ENCODE results near the gene LILRB3.
A peak's percentile ranks its signal among the peaks of the same experiment; 100 is the strongest.
"Not testable (repeated sequence)": the region's sequence is repeated elsewhere in the genome, so short reads cannot be mapped to it uniquely, and the experiment has no call there.

Gene LILRB3

DNA sequence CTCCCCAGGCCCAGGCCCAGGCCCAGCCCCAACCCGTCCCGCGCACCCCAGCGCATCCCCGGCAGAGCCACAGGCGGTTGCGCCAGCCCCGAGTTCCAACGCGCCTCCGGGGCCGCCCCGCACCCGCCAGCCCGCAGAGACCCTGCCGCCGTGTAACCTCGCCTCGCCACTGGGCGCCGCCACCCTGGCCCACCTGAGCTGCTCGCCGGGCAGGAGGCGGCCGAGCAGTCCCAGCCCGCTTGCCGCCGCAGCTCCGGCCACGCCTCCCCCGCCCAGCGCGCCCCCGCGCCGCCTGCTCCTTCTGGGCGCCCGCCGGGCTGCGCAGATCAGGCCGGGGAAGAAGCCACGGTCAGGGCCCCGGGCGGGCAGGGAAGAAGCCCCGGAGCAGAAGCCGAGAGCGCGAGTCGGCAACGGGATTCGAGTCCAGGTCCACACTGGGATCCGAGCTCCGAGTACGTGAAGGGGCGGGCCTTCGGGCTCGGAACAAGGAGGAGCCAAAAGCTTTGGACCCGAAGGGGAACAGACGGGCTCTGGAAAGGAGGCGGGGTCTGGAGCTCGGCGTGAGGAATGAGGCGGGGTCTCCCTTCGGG is 33.6 kb downstream of the LILRB3 start, which contains the start of gene MBOAT7:
MBOAT7 (minus strand) TSS at position 436 of the 590 bp plus-strand sequence. CDS start 1,072 bp downstream, outside the sequence.
- no peak for DNase-seq

DNA sequence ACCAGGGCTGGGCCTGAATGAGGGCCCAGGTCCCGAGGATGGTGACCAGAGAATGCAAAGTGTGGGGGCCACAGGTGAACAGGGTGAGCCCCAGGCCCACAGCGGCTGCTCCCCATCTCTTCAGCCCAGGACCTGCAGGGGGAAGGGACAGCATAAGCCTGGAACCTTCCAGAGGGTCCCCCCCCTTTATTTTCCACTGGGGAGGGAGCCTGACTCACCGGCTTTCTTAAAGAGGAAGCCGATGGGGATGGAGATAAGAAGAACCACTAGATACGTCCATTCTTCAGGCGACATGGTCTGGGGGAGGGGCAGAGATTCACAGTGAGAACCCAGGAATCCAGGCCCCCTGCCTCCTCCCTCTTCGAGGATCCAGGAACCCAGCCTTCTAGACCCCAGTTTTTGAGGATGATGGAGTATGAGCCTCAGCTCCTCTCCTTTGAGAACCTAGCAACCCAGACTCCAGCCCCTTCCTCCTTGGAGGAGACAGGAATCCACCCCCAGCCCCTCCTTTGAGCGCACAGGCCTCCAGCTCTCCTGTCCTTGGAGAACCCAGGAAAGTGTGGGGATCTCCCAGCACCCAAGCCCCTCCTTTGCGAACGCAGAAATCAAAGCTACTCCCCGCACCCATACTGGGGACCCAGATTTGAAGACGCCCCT is 34.5 kb downstream of the LILRB3 start:
- DNase-seq = peak; percentile 81

DNA sequence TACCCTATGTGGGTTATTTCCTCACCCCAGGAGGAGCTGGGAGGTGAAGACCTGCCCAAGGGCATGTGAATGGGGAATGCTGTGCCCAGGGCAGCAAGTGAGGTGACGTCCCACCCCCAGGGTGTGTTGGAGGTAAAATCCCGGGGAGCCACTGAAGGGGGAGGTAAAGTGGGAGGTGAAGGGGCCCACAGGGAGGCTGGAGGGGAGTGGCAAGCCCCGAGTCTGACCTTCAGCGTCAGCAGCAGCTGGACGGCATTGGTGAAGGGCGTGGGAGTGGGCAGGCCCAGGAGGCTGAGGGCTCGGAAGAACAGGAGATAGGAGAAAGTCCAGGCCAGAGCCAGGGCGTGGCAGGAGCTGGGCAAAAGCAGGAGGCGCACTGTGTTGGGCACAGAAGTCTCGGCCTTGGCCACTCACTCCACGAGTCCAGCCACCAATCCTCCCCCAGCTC is 35.8 kb downstream of the LILRB3 start:
- DNase-seq = no peak

DNA sequence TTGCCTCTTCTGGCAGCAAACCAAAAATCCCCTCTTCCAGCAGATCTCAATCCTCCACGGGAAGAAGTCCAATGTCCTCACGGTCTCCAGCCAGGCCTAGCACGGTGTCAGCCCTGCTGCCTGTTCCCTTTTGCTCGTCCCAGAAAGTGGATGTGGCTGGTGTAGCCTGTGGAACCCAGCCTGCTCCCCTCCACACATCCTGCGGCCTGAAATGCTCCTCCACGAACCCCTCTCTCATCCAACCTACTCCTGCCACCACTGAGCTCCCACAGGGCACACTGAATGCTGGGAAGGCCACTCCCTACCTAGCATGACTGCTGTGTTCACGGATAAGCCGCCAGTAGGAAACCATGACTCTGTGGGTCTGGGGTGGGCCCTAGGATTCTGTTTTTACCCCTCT is 36.5 kb downstream of the LILRB3 start:
- no peak for DNase-seq

DNA sequence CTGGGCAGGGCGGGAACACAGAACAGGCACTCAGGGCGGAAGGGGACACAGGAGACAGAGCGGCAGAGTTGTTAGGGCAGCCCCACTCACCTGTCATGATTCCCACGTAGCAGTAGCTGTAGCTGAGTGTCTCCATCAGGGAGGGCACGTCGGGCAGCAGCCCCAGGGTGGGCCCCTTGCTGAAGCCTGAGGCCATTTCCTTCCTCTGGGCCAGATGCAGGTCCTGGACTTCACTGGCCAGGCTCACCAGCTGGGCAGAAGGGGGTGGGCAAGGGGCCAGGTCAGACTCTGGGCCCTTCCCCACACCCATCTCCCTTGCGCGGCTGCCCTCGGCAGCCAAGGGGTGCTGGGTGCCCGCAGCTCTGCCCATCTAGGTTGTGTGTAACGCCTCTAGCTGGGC is 39.4 kb downstream of the LILRB3 start:
- no peak for DNase-seq

DNA sequence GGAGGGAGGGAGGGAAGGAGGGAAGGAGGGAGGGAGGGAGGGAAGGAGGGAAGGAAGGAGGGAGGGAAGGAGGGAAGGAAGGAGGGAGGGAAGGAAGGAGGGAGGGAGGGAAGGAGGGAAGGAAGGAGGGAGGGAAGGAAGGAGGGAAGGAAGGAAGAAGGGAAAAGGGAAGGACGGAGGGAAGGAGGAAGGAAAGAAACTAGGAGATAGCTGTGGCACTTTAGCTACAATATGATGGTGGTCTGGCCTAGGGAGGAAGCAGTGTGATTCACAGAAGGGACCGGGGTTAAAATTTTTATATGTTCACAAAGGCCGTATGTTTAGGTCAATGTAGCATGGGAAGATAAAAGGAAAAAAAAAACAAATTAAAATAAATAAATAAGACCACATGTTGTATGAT is 40.9 kb downstream of the LILRB3 start:
- not testable (repeated sequence) for DNase-seq

- DNase-seq = no peak
Observed at GRCh38 chr19:54180691-54181091, 42.1 kb downstream of the LILRB3 start.

GRCh38 chr19:54179921-54180461 is 42.8 kb downstream of the LILRB3 start:
- no peak for DNase-seq

DNA sequence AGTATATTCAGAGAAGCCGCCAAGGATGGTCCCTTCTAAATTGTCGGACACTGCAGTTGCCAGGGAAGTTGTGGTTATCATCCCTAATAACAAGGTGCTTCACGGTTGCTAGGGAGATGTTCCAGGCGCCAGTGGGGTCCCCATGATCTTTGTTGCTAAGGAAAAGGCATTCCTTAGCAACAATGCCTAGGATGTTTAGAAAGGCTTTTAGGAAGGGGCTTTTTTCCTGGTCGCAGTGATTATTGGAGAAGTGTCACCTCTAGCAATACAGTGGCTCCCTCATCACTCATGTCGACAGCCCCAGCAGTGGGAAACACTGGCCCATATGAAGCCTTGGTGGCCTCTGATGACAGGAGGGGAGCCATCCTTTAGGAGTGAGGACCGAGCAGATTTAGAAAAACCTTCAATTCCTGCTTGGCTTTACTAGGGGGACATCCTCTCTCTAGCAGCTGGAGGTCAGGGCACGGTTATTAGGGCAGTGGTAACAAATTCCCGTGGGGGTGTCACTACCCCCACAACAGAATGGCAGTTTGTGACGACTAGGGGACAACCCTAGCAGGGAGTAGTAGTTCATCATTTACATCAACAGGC is 43.5 kb downstream of the LILRB3 start:
- no peak for DNase-seq

GRCh38 chr19:54178581-54179261 is 44.1 kb downstream of the LILRB3 start:
- no peak for DNase-seq

GRCh38 chr19:54173951-54174834 is 48.6 kb downstream of the LILRB3 start:
- no peak for DNase-seq

DNA sequence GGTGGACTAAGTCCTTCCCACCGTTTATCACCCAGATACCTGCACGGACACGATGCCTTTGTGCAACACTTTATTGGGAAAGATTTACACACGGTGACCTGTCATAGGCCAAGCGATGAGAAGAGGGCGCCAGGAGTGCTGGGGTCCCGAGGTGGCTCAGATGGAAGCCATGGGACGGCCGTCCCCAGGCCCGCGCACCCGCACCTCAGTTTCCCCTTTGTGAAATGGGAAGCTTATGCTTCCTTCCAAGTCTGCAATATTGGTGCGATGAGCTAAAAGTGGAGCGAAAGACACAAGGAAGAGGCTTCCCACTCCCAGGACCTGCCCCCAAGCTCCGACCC is 49.5 kb downstream of the LILRB3 start:
- no peak for DNase-seq

GRCh38 chr19:54172471-54173358 is 50.1 kb downstream of the LILRB3 start, which contains the start of gene TMC4:
TMC4 (minus strand) TSS chr19:54173160; CDS start chr19:54173117, 43 bp downstream.
- DNase-seq = peak; percentile 53

DNA sequence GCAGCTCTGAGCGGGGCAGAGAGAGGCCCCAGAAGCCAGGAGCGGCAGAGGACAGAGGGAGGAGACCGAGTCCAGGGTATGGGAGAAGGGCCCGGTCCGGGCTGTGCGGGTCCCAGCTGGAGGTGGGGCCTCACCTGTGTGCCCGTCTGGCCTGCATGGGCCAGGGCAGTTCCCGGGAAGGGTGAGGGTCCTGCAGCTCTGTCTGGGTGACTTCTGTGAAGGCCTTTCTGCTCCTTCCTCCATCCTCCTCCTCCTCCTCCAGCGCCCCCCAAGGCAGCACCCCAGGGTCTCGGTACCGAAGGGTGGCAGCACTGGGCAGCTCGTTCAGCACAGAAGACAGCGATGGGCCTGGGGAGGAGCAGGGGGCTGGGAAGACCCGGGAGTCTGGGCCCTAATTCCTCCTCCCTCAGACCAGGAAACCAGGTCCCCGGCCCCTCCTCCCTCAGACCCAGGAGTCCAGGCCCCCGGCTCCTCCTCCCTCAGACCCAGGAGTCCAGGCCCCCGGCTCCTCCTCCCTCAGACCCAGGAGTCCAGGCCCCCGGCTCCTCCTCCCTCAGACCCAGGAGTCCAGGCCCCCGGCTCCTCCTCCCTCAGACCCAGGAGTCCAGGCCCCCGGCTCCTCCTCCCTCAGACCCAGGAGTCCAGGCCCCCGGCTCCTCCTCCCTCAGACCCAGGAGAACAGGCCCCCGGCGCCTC is 50.9 kb downstream of the LILRB3 start:
- DNase-seq = not testable (repeated sequence)

DNA sequence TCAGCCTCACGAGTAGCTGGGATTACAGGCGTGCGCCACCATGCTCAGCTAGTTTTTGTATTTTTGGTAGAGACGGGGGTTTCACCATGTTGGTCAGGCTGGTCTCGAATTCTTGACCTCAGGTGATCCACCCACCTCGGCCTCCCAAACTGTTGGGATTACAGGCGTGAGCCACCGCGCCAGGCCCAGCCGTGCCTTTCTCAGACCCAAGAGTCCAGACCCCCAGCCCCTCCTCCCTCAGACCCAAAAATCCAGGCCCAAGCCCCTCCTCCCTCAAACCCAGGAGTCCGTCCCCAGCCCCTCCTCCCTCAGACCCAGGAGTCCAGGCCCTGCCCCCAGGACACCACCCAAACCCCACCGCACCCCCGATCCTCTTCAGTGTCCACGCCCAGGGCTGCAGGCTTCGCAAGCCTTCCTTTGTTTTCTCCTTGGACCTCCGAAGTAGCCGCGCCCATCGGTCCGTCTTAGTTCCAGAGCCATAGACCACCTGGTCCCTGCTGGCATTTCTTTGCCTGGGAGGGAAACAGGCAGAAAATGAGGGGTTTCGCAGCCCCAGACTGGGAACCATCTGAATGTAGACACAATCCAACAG is 53.6 kb downstream of the LILRB3 start:
- DNase-seq = no peak

- peak; percentile 83 for DNase-seq
Observed at GRCh38 chr19:54168174-54168917, 54.5 kb downstream of the LILRB3 start.

All from EL (cell line).